ENCODE data around the gene WNT10A. TPM values are rescaled to one million over a fixed set of nuclear protein-coding genes. Genes with fewer than 3 reads are reported as not detected.

The WNT10A gene
- total RNA-seq, 1 donor from 2014 or later = 2.5 TPM

DNA sequence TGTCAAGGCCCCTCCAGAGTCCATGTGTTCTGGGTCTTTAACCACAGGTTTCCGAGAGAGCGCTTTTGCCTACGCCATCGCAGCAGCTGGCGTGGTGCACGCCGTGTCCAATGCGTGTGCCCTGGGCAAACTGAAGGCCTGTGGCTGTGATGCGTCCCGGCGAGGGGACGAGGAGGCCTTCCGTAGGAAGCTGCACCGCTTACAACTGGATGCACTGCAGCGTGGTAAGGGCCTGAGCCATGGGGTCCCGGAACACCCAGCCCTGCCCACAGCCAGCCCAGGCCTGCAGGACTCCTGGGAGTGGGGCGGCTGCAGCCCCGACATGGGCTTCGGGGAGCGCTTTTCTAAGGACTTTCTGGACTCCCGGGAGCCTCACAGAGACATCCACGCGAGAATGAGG is 9.3 kb downstream of the WNT10A start:
- intact Hi-C loops (cut with DNase I) = no loop called here
- TF ChIP-seq POLR2A (IDR thresholded peaks at IDR 0.05) = no peak
- TF ChIP-seq, protein P1, sequence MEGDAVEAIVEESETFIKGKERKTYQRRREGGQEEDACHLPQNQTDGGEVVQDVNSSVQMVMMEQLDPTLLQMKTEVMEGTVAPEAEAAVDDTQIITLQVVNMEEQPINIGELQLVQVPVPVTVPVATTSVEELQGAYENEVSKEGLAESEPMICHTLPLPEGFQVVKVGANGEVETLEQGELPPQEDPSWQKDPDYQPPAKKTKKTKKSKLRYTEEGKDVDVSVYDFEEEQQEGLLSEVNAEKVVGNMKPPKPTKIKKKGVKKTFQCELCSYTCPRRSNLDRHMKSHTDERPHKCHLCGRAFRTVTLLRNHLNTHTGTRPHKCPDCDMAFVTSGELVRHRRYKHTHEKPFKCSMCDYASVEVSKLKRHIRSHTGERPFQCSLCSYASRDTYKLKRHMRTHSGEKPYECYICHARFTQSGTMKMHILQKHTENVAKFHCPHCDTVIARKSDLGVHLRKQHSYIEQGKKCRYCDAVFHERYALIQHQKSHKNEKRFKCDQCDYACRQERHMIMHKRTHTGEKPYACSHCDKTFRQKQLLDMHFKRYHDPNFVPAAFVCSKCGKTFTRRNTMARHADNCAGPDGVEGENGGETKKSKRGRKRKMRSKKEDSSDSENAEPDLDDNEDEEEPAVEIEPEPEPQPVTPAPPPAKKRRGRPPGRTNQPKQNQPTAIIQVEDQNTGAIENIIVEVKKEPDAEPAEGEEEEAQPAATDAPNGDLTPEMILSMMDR (IDR thresholded peaks at IDR 0.05) = no peak
- no peak for TF ChIP-seq POLR2AphosphoS5 (IDR thresholded peaks at IDR 0.05; ENCODE audit: insufficient read depth in 1 of 2, low read depth in 1 of 2)
- DNase-seq (ENCODE audit: extremely low spot score in 2 of 2) = no peak
- no peaks in the 10 kb centered on the region for H3K27me3 ChIP-seq
- H3K4me3 ChIP-seq = no peak overlapping the region
- H3K9me3 ChIP-seq = no peaks in the 10 kb centered on the region
- H3K27ac ChIP-seq = no peak overlapping the region
- H3K4me1 ChIP-seq = peaks cover 35% of the 10 kb centered on the region
- no peaks in the 10 kb centered on the region for H3K36me3 ChIP-seq

DNA sequence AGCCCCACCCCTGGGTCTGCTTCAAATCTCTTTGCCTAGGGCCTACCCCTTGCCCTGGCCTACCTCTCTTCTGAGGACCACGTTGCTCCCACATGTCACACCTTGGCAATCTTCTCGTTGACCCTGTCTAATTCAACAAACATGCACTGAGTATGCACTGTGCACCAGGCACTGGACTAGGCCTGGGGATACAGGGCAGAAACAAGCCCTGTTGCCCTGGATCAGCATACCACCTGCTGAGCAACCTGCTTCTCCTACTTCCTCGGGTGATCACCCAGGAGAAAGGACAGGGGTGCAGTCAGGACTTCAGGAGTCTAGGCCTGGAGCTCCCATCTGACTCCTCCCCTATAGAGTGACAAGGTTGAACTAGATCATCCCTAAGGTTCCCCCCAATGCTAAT is 9.7 kb downstream of the WNT10A start:
- no peaks in the 10 kb centered on the region for H3K27me3 ChIP-seq

DNA sequence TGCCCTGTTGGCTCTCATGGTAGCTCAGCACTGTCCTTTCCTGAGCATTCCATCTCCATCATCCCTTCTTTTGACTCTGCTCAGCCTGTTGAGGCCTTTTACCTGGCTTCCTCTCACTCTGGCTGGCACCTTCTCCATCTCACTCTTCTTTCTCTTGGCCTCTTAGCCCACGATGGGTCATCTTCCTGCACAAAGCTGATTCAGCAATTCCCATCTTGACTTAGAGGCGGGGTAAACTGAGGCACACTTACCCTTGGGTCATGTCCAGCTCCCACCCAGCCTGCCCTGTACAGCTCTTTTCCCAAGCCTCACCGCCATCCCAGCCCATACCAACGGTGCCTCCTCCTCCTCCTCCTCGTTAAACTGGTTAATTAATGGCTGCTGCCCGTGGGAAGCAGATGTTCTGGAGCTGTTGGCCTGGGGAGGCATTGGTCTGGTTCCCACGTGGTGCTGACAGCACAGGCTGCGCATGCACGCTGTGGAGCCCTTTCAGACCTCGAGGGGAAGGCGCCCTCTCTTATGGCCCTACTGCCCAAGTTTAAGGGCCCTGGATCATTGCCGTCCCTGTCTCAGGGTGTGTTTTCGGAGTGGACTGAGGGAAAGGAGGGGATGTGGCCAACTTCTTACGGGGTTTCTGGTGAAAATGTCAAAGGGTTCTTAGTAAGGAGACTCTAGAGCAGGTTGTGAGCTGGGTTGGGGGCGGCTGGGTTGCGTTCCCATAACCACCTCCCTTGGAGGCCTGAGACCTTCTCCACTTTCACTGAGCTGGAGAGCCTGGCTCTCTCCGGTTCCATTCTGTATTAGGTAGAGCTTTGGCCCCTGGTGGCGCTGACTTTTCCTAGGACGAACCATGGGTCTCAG is 10.9 kb downstream of the WNT10A start:
- Histone ChIP-seq H3K27me3 (no peaks in the 10 kb centered on the region), H3K9me3 (no peaks in the 10 kb centered on the region), H3K4me1 (peaks cover 36% of the 10 kb centered on the region), H3K36me3 (no peaks in the 10 kb centered on the region), H3K27ac (no peak overlapping the region), H3K4me3 (no peak overlapping the region)
- no peak for DNase-seq (ENCODE audit: extremely low spot score in 2 of 2)
- TF ChIP-seq POLR2AphosphoS5 (IDR thresholded peaks at IDR 0.05; ENCODE audit: insufficient read depth in 1 of 2, low read depth in 1 of 2) = no peak
- TF ChIP-seq, protein P1 (IDR thresholded peaks at IDR 0.05) = no peak
- TF ChIP-seq POLR2A (IDR thresholded peaks at IDR 0.05) = no peak
- intact Hi-C loops (cut with DNase I) = no loop called here

More for the DNA sequence above, 9.7 kb downstream of the WNT10A start:
- no peak overlapping the region for H3K27ac ChIP-seq
- H3K9me3 ChIP-seq = no peaks in the 10 kb centered on the region
- no peaks in the 10 kb centered on the region for H3K36me3 ChIP-seq
- DNase-seq (ENCODE audit: extremely low spot score in 2 of 2) = no peak
- TF ChIP-seq POLR2AphosphoS5 (IDR thresholded peaks at IDR 0.05; ENCODE audit: insufficient read depth in 1 of 2, low read depth in 1 of 2) = no peak
- no peak for TF ChIP-seq POLR2A (IDR thresholded peaks at IDR 0.05)
- TF ChIP-seq, protein P1 (IDR thresholded peaks at IDR 0.05) = no peak
- peaks cover 39% of the 10 kb centered on the region for H3K4me1 ChIP-seq
- intact Hi-C loops (cut with DNase I) = no loop called here
- H3K4me3 ChIP-seq = no peak overlapping the region

DNA sequence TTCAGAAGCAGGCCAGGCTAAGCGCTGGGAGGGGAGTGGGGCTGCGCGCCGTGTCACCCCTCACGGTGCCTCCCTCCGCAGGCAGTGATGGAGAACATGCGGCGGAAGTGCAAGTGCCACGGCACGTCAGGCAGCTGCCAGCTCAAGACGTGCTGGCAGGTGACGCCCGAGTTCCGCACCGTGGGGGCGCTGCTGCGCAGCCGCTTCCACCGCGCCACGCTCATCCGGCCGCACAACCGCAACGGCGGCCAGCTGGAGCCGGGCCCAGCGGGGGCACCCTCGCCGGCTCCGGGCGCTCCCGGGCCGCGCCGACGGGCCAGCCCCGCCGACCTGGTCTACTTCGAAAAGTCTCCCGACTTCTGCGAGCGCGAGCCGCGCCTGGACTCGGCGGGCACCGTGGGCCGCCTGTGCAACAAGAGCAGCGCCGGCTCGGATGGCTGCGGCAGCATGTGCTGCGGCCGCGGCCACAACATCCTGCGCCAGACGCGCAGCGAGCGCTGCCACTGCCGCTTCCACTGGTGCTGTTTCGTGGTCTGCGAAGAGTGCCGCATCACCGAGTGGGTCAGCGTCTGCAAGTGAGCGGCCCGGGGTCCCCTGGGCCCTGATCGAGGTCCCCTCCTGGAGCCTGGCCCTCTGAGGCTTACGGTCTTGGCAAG is 12.2 kb downstream of the WNT10A start:
- H3K27me3 ChIP-seq = peaks cover 4% of the 10 kb centered on the region
- TF ChIP-seq POLR2AphosphoS5 (IDR thresholded peaks at IDR 0.05; ENCODE audit: insufficient read depth in 1 of 2, low read depth in 1 of 2) (no peak), POLR2A (IDR thresholded peaks at IDR 0.05) (no peak)
- TF ChIP-seq, protein P1 (IDR thresholded peaks at IDR 0.05) = no peak

More for the DNA sequence above, 12.2 kb downstream of the WNT10A start:
- no peak for DNase-seq (ENCODE audit: extremely low spot score in 2 of 2)
- H3K9me3 ChIP-seq = no peaks in the 10 kb centered on the region
- peak overlapping the region; percentile 28 to 51 for H3K4me3 ChIP-seq
- no peaks in the 10 kb centered on the region for H3K36me3 ChIP-seq
- H3K4me1 ChIP-seq = peaks cover 42% of the 10 kb centered on the region
- intact Hi-C loops (cut with DNase I) = no loop called here
- no peak overlapping the region for H3K27ac ChIP-seq

Measured in vagina (tissue), 2 donors.